Mucosa of descending colon (tissue), 3 donors: ENCODE measurements around the gene CELF4. TPM values are rescaled to one million over a fixed set of nuclear protein-coding genes. Genes with fewer than 3 reads are reported as not detected.

Experiments
- ATAC-seq: fragments of 200-7000 bp; cut with Tn5 transposase; one replicate; pipeline ENCODE4 v1.9.1; 2020; ENCODE audit warnings: mild to moderate bottlenecking, moderate library complexity
- DNase-seq, 3 donors: peaks; one replicate each; pipeline ENCODE4 v3.0.0-alpha.2; 2020
- H3K36me3 ChIP-seq: fragments of 200-600 bp; one replicate; pipeline ENCODE4 v1.8.0; 2021; ENCODE audit warnings: low read depth, mild to moderate bottlenecking
- H3K4me1 ChIP-seq: fragments of 200-600 bp; one replicate; pipeline ENCODE4 v1.8.0; 2021; ENCODE audit warnings: low read depth, mild to moderate bottlenecking
- H3K4me3 ChIP-seq: fragments of 200-600 bp; one replicate; pipeline ENCODE4 v1.8.0; 2021; ENCODE audit warnings: mild to moderate bottlenecking
- H3K9me3 ChIP-seq: fragments of 200-600 bp; one replicate; pipeline ENCODE4 v1.8.0; 2021; ENCODE audit warnings: mild to moderate bottlenecking
- CTCF ChIP-seq: fragments of 200-600 bp; IDR thresholded peaks from one replicate; pipeline ENCODE4 v1.8.0; 2022; ENCODE audit warnings: antibody characterized with exemption, mild to moderate bottlenecking
- intact Hi-C, 2 donors: fragments of 100-400 bp; cut with DNase I in 1 of 2; cut with micrococcal nuclease in 1 of 2; formaldehyde crosslinking; loops; one replicate each; pipeline versions ENCODE4 v1.11.0 to v1.11.1; 2022; cut with DNase I, micrococcal nuclease
- total RNA-seq, 3 donors: library from RNA; stranded (reverse); fragmentation: NEBNext Ultra II Directional in 2 of 3; extraction: Animal tissue kit (Norgen Biotek cat#: 25700) in 2 of 3; gene quantifications; one replicate each; pipeline versions ENCODE4 v1.2.1 to v1.2.4, GENCODE V29; 2021 to 2023
- donor health status: DM: no; HTN: no; CAD: no; lungs with moderate emphysema.
- donor health status: DM: no; HTN: no; CAD: no.
- donor health status: DM: no; HTN: yes; CAD: no.

Gene CELF4
- total RNA-seq, 3 donors from 2014 or later = 0.32 to 4.4 (median 0.72) TPM

- H3K4me1 ChIP-seq = peaks cover 9% of the 10 kb centered on the region
- no peak for DNase-seq
- no peaks in the 10 kb centered on the region for H3K36me3 ChIP-seq
- no peak overlapping the region for H3K4me3 ChIP-seq
- ATAC-seq = no peak
- TF ChIP-seq CTCF = no peak
- intact Hi-C loops = no loop called here
- no peaks in the 10 kb centered on the region for H3K9me3 ChIP-seq
These were observed 3.6 kb downstream of the CELF4 start for GRCh38 chr18:37561986-37562385.

GRCh38 chr18:37560003-37560402 lies 5.6 kb downstream of the CELF4 start:
- Histone ChIP-seq H3K4me1 (no peaks in the 10 kb centered on the region), H3K36me3 (no peaks in the 10 kb centered on the region), H3K4me3 (no peak overlapping the region), H3K9me3 (no peaks in the 10 kb centered on the region)
- intact Hi-C loops = no loop called here
- DNase-seq = no peak
- no peak for TF ChIP-seq CTCF
- no peak for ATAC-seq

- Histone ChIP-seq H3K4me3 (no peak overlapping the region), H3K36me3 (no peaks in the 10 kb centered on the region), H3K4me1 (no peaks in the 10 kb centered on the region), H3K9me3 (no peaks in the 10 kb centered on the region)
- no peak for ATAC-seq
- DNase-seq = no peak
- intact Hi-C loops = no loop called here
- TF ChIP-seq CTCF = no peak
These were observed 6.4 kb downstream of the CELF4 start for GRCh38 chr18:37559194-37559593.

GRCh38 chr18:37554399-37554787 lies 11.2 kb downstream of the CELF4 start:
- Histone ChIP-seq H3K9me3 (no peaks in the 10 kb centered on the region), H3K36me3 (no peaks in the 10 kb centered on the region), H3K4me3 (no peak overlapping the region), H3K4me1 (no peaks in the 10 kb centered on the region)
- intact Hi-C loops = no loop called here
- no peak for DNase-seq
- ATAC-seq = no peak
- TF ChIP-seq CTCF = no peak

- no peaks in the 10 kb centered on the region for H3K9me3 ChIP-seq
- ATAC-seq (no peak), DNase-seq (peak in 1 of 3 donors; percentile 21)
- no peaks in the 10 kb centered on the region for H3K36me3 ChIP-seq
- intact Hi-C loops = no loop called here
- H3K4me3 ChIP-seq = no peak overlapping the region
- no peak for TF ChIP-seq CTCF
- H3K4me1 ChIP-seq = no peaks in the 10 kb centered on the region
These were observed 11.8 kb downstream of the CELF4 start for GRCh38 chr18:37553633-37554398.

- no peak for TF ChIP-seq CTCF
- Histone ChIP-seq H3K9me3 (no peaks in the 10 kb centered on the region), H3K4me1 (no peaks in the 10 kb centered on the region), H3K4me3 (no peak overlapping the region), H3K36me3 (no peaks in the 10 kb centered on the region)
- no peak for DNase-seq
- intact Hi-C loops = no loop called here
- no peak for ATAC-seq
These were observed 13.3 kb downstream of the CELF4 start for GRCh38 chr18:37552286-37552685.
